Natural killer cell (primary cell): Measurements from ENCODE around the gene OR6A2. TPM values are rescaled to one million over a fixed set of nuclear protein-coding genes. Genes with fewer than 3 reads are reported as not detected.

ENCODE experiments used
- ATAC-seq, 3 donors: fragments of 150-1000 bp in 2 of 3; fragments of 200-7000 bp in 1 of 3; cut with Tn5 transposase; 1 replicate in 1 of 3; 2 replicates in 2 of 3; pipeline ENCODE4 v1.10.0; 2021; ENCODE audit warnings: mild to moderate bottlenecking in 2 of 3, moderate library complexity in 2 of 3
- DNase-seq, 2 donors: peaks; one replicate each; pipeline versions ENCODE4 v3.0.0 to v3.0.0-alpha.2; 2013 to 2021; ENCODE audit warnings: mixed read lengths in 1 of 2
- H3K27ac ChIP-seq: one replicate; pipeline ENCODE4 v1.5.1; 2013; ENCODE audit warnings: mild to moderate bottlenecking, low read length
- H3K27me3 ChIP-seq: one replicate; pipeline ENCODE4 v1.6.1; 2013; ENCODE audit warnings: low read length; ENCODE audit not compliant: control insufficient read depth, insufficient read depth
- H3K36me3 ChIP-seq: one replicate; pipeline ENCODE4 v1.6.1; 2013; ENCODE audit warnings: low read length; ENCODE audit not compliant: control insufficient read depth, insufficient read depth
- H3K4me1 ChIP-seq: one replicate; pipeline ENCODE4 v1.6.1; 2013; ENCODE audit warnings: low read length; ENCODE audit not compliant: control insufficient read depth, insufficient read depth
- H3K4me3 ChIP-seq: one replicate; pipeline ENCODE4 v1.5.1; 2013; ENCODE audit warnings: low read length
- H3K9me3 ChIP-seq: one replicate; pipeline ENCODE4 v1.6.1; 2013; ENCODE audit warnings: low read length; ENCODE audit not compliant: control insufficient read depth, insufficient read depth
- H3K27ac Mint-ChIP-seq, 2 donors: one replicate each; pipeline ENCODE4 v1.8.0; 2022; ENCODE audit warnings: mild to moderate bottlenecking in 2 of 2, mixed read lengths in 2 of 2, moderate library complexity in 1 of 2
- H3K27me3 Mint-ChIP-seq, 2 donors: one replicate each; pipeline ENCODE4 v1.8.0; 2022; ENCODE audit warnings: low read depth in 2 of 2, mixed read lengths in 2 of 2
- H3K36me3 Mint-ChIP-seq: one replicate; pipeline ENCODE4 v1.8.0; 2022; ENCODE audit warnings: mixed read lengths
- H3K4me1 Mint-ChIP-seq, 2 donors: one replicate each; pipeline ENCODE4 v1.8.0; 2022; ENCODE audit warnings: mixed read lengths in 2 of 2
- H3K4me3 Mint-ChIP-seq: one replicate; pipeline ENCODE4 v1.8.0; 2022; ENCODE audit warnings: mild to moderate bottlenecking, moderate library complexity, mixed read lengths
- H3K9me3 Mint-ChIP-seq, 2 donors: one replicate each; pipeline ENCODE4 v1.8.0; 2022; ENCODE audit warnings: mixed read lengths in 2 of 2
- CTCF ChIP-seq: fragments of 200-600 bp; IDR thresholded peaks from one replicate; pipeline ENCODE4 v1.8.0; 2022; ENCODE audit warnings: antibody characterized with exemption
- WGBS: methylation state at CpG from one replicate; pipeline ENCODE4 v1.1.7; 2013; ENCODE audit warnings: missing lambda C conversion rate; ENCODE audit not compliant: insufficient coverage; 5-methylcytosine and 5-hydroxymethylcytosine counted together
- intact Hi-C: fragments of 100-400 bp; cut with micrococcal nuclease; formaldehyde crosslinking; loops from one replicate; pipeline ENCODE4 v1.14.2; 2022
- total RNA-seq, 4 donors: library from RNA; stranded (reverse); fragments of 120-200 nt in 1 of 4; gene quantifications; one replicate each; pipeline versions ENCODE4 v1.2.3 to v1.2.4, GENCODE V29; 2013 to 2022

The OR6A2 gene
- total RNA-seq, 3 donors from 2014 or later (not counting 1 experiment from before 2014, with no cell fraction given), result not detected

- Histone ChIP-seq H3K4me1 (no peaks in the 10 kb centered on the region), H3K9me3 (no peaks in the 10 kb centered on the region), H3K27me3 (no peaks in the 10 kb centered on the region), H3K36me3 (no peaks in the 10 kb centered on the region), H3K4me3 (no peak overlapping the region), H3K27ac (no peak overlapping the region)
- H3K4me3 Mint-ChIP-seq, result no peak overlapping the region
- intact Hi-C loops, result no loop called here
- no peaks in the 10 kb centered on the region for H3K9me3 Mint-ChIP-seq
- DNase-seq (no peak), ATAC-seq (no peak)
- TF ChIP-seq CTCF, result no peak
- H3K4me1 Mint-ChIP-seq, result no peaks in the 10 kb centered on the region
- no peak overlapping the region for H3K27ac Mint-ChIP-seq
- no peaks in the 10 kb centered on the region for H3K36me3 Mint-ChIP-seq
- H3K27me3 Mint-ChIP-seq, result peaks cover 19 to 22% of the 10 kb centered on the region in 2 donors
Measured at GRCh38 chr11:6841694-6842093, 42.2 kb upstream of the OR6A2 start.

- no peak for ATAC-seq
- no peaks in the 10 kb centered on the region for H3K36me3 ChIP-seq
- Mint-ChIP-seq H3K27me3 (peaks cover 4 to 11% of the 10 kb centered on the region in 2 donors), H3K9me3 (no peaks in the 10 kb centered on the region), H3K4me3 (no peak overlapping the region), H3K36me3 (no peaks in the 10 kb centered on the region), H3K27ac (no peak overlapping the region), H3K4me1 (no peaks in the 10 kb centered on the region)
- no peak for DNase-seq
- intact Hi-C loops, result no loop called here
- no peaks in the 10 kb centered on the region for H3K27me3 ChIP-seq
- no peak overlapping the region for H3K4me3 ChIP-seq
- no CpG with 5 or more reads among the region's 1 CpG for WGBS
- TF ChIP-seq CTCF, result no peak
- no peaks in the 10 kb centered on the region for H3K4me1 ChIP-seq
- H3K9me3 ChIP-seq, result no peaks in the 10 kb centered on the region
- H3K27ac ChIP-seq, result no peak overlapping the region
Measured at GRCh38 chr11:6834021-6834420, 34.5 kb upstream of the OR6A2 start.

GRCh38 chr11:6833356-6833755 lies 33.9 kb upstream of the OR6A2 start:
- H3K4me3 Mint-ChIP-seq, result no peak overlapping the region
- TF ChIP-seq CTCF, result no peak
- H3K27ac Mint-ChIP-seq, result no peak overlapping the region

GRCh38 chr11:6828103-6828502 lies 28.6 kb upstream of the OR6A2 start:
- Histone ChIP-seq H3K9me3 (no peaks in the 10 kb centered on the region), H3K4me3 (no peak overlapping the region), H3K36me3 (no peaks in the 10 kb centered on the region), H3K27ac (no peak overlapping the region), H3K27me3 (no peaks in the 10 kb centered on the region), H3K4me1 (no peaks in the 10 kb centered on the region)
- DNase-seq (no peak), ATAC-seq (no peak)
- WGBS, result 76% methylated on average over 1 of the region's 1 CpG
- H3K36me3 Mint-ChIP-seq, result no peaks in the 10 kb centered on the region
- H3K27ac Mint-ChIP-seq, result no peak overlapping the region
- intact Hi-C loops, result no loop called here
- peaks cover 4 to 9% of the 10 kb centered on the region in 2 donors for H3K27me3 Mint-ChIP-seq
- no peaks in the 10 kb centered on the region for H3K9me3 Mint-ChIP-seq
- H3K4me1 Mint-ChIP-seq, result no peaks in the 10 kb centered on the region
- no peak for TF ChIP-seq CTCF
- no peak overlapping the region for H3K4me3 Mint-ChIP-seq

More at GRCh38 chr11:6833356-6833755, 33.9 kb upstream of the OR6A2 start:
- intact Hi-C loops, result no loop called here
- H3K4me3 ChIP-seq, result no peak overlapping the region
- no peaks in the 10 kb centered on the region for H3K9me3 ChIP-seq
- Mint-ChIP-seq H3K4me1 (no peaks in the 10 kb centered on the region), H3K36me3 (no peaks in the 10 kb centered on the region), H3K9me3 (no peaks in the 10 kb centered on the region), H3K27me3 (peaks cover 4 to 11% of the 10 kb centered on the region in 2 donors)
- 91% methylated on average over 6 of the region's 6 CpGs for whole genome bisulfite sequencing
- DNase-seq (no peak), ATAC-seq (no peak)
- H3K36me3 ChIP-seq, result no peaks in the 10 kb centered on the region
- no peak overlapping the region for H3K27ac ChIP-seq
- H3K27me3 ChIP-seq, result no peaks in the 10 kb centered on the region
- no peaks in the 10 kb centered on the region for H3K4me1 ChIP-seq
